Measurements from ENCODE around the gene ARHGEF40.

- TF ChIP-seq POLR2A (IDR thresholded peaks at IDR 0.05; ENCODE audit: low read depth, low read length) (no peak), POLR2AphosphoS5 (IDR thresholded peaks at IDR 0.05; ENCODE audit: low read depth, low read length) (no peak), TAF1 (IDR thresholded peaks at IDR 0.05; ENCODE audit: borderline replicate concordance, low read depth, low read length) (no peak)
Observed at GRCh38 chr14:21041676-21042433, 28.2 kb upstream of the ARHGEF40 start, which contains the start of gene RNASE7.

Data from GM12892 (cell line).